Nucleus accumbens (tissue), 56 donors: ENCODE data around the gene GPRC5C.

ENCODE experiments used
- DNase-seq, 56 donors: peaks; one replicate each; lab custom pipeline; 2025; lab: John Stamatoyannopoulos, UW

The GPRC5C gene

GRCh38 chr17:74430706-74431567, 951 bp upstream of the GPRC5C start:
- peak in 44 of 56 donors; percentile 17 to 84 (median 53) for DNase-seq

GRCh38 chr17:74432424-74432690, 469 bp downstream of the GPRC5C start:
- DNase-seq: peak in 1 of 56 donors; percentile 63

GRCh38 chr17:74432766-74433391, 991 bp downstream of the GPRC5C start:
- DNase-seq: no peak

- peak in 1 of 56 donors; percentile 40 for DNase-seq
Observed at GRCh38 chr17:74433421-74434121, 1.7 kb downstream of the GPRC5C start.

- DNase-seq: no peak
Observed at GRCh38 chr17:74435775-74436359, 4.0 kb downstream of the GPRC5C start.

GRCh38 chr17:74437702-74438101, 5.8 kb downstream of the GPRC5C start:
- no peak for DNase-seq

- DNase-seq: no peak
Observed at GRCh38 chr17:74439691-74440567, 8.0 kb downstream of the GPRC5C start.

GRCh38 chr17:74441537-74441936, 9.6 kb downstream of the GPRC5C start:
- no peak for DNase-seq

GRCh38 chr17:74442291-74442669, 10.4 kb downstream of the GPRC5C start:
- no peak for DNase-seq

GRCh38 chr17:74442670-74443515, 11.0 kb downstream of the GPRC5C start:
- peak in 45 of 56 donors; percentile 16 to 83 (median 53) for DNase-seq

GRCh38 chr17:74443516-74444296, 11.8 kb downstream of the GPRC5C start:
- DNase-seq: no peak

- peak in 1 of 56 donors; percentile 35 for DNase-seq
Observed at GRCh38 chr17:74444406-74444805, 12.5 kb downstream of the GPRC5C start.

GRCh38 chr17:74445158-74445557, 13.3 kb downstream of the GPRC5C start:
- no peak for DNase-seq

- DNase-seq: peak in 4 of 56 donors; percentile 19 to 61 (median 37)
Observed at GRCh38 chr17:74446551-74447500, 14.9 kb downstream of the GPRC5C start.

GRCh38 chr17:74447628-74448159, 15.8 kb downstream of the GPRC5C start:
- DNase-seq: no peak

GRCh38 chr17:74448756-74449155, 16.9 kb downstream of the GPRC5C start:
- no peak for DNase-seq

- DNase-seq: no peak
Observed at GRCh38 chr17:74449306-74449705, 17.4 kb downstream of the GPRC5C start.
